Measurements from ENCODE around the gene RCC2.

The RCC2 gene

DNA sequence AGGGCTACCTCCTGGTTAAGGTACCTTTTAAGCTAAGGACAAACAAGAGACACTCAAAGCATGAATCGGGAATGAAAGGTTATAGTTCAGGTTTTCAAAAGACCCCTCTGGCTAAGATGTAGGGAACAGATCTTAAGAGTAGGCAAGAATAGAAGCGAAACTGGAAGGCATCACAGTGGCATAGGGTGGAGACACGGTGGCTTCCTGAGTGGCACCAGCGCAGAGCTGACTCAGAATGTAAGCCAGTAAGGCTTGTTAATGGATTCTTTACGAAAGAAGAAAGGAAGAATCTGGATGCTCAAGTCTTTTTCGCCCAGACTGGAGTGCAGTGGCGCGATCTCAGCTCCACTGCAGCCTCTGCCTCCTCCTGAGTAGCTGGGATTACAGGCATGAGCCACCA, 46.2 kb downstream of the RCC2 start:
- DNase-seq (ENCODE audit: low read depth), result no peak
- TF ChIP-seq CTCF (conservative IDR thresholded peaks at IDR 0.05; ENCODE audit: low read length), result no peak
- H3K4me3 ChIP-seq (ENCODE audit: low read length), result no peak overlapping the region

GRCh38 chr1:17392199-17392740, 47.2 kb downstream of the RCC2 start:
- no peak for TF ChIP-seq CTCF (conservative IDR thresholded peaks at IDR 0.05; ENCODE audit: low read length)
- DNase-seq (ENCODE audit: low read depth), result no peak
- H3K4me3 ChIP-seq (ENCODE audit: low read length), result no peak overlapping the region

GRCh38 chr1:17381161-17381560, 58.3 kb downstream of the RCC2 start:
- H3K4me3 ChIP-seq (ENCODE audit: low read length), result no peak overlapping the region
- DNase-seq (ENCODE audit: low read depth), result no peak

GRCh38 chr1:17377325-17377953, 62.0 kb downstream of the RCC2 start:
- TF ChIP-seq CTCF (conservative IDR thresholded peaks at IDR 0.05; ENCODE audit: low read length), result no peak
- H3K4me3 ChIP-seq (ENCODE audit: low read length), result no peak overlapping the region
- no peak for DNase-seq (ENCODE audit: low read depth)

More at GRCh38 chr1:17381161-17381560, 58.3 kb downstream of the RCC2 start:
- TF ChIP-seq CTCF (conservative IDR thresholded peaks at IDR 0.05; ENCODE audit: low read length), result no peak

DNA sequence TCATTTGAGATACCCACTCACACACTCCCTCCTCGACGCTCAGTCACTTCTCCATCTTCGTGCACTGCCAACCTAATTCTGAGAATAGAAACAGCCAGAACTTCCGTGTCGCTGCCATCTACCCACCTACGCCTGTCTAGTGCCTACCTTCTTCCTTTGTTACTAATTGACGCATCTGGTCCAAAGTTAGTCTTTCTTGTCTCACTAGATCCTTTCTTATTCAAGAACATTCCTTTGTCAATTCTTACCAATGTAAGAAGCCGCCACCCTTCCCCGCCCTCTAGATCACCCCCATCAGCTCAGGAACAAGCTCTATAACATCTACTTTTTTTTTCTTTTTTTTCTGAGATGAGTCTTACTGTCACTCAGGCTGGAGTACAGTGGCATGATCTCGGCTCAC, 63.8 kb downstream of the RCC2 start:
- no peak for DNase-seq (ENCODE audit: low read depth)
- no peak for TF ChIP-seq CTCF (conservative IDR thresholded peaks at IDR 0.05; ENCODE audit: low read length)
- H3K4me3 ChIP-seq (ENCODE audit: low read length), result no peak overlapping the region

GRCh38 chr1:17372955-17373354, 66.5 kb downstream of the RCC2 start:
- no peak for TF ChIP-seq CTCF (conservative IDR thresholded peaks at IDR 0.05; ENCODE audit: low read length)
- no peak for DNase-seq (ENCODE audit: low read depth)
- H3K4me3 ChIP-seq (ENCODE audit: low read length), result no peak overlapping the region

GRCh38 chr1:17371896-17372295, 67.6 kb downstream of the RCC2 start, which contains the start of gene PADI6:
PADI6 (plus strand) TSS chr1:17372196; CDS start chr1:17372246, 50 bp downstream.
- H3K4me3 ChIP-seq (ENCODE audit: low read length), result no peak within 1 kb of the TSS
- no peak for TF ChIP-seq CTCF (conservative IDR thresholded peaks at IDR 0.05; ENCODE audit: low read length)
- DNase-seq (ENCODE audit: low read depth), result no peak

All from AG10803 (cell line).